ENCODE results near the gene ARAP3.

- TF ChIP-seq CTCF (IDR thresholded peaks at IDR 0.05 in 2 of 3, conservative IDR thresholded peaks at IDR 0.05 in 1 of 3; ENCODE audit: borderline replicate concordance in 1 of 3, insufficient read depth in 1 of 3, low read depth in 2 of 3, low read length in 2 of 3) (no peak), POLR2A (IDR thresholded peaks at IDR 0.05; ENCODE audit: borderline replicate concordance, extremely low read depth, insufficient read depth, insufficient read length) (no peak)
Observed at GRCh38 chr5:141662028-141662427, 20.0 kb downstream of the ARAP3 start.
